GM21619 (cell line): Measurements from ENCODE around the gene PUS3.
A peak's percentile ranks its signal among the peaks of the same experiment; 100 is the strongest.

Experiments used
- ATAC-seq: cut with Tn5 transposase; IDR thresholded peaks from one replicate; pipeline ENCODE4 v1.9.1; 2021; ENCODE audit not compliant: unreplicated experiment

The PUS3 gene

DNA sequence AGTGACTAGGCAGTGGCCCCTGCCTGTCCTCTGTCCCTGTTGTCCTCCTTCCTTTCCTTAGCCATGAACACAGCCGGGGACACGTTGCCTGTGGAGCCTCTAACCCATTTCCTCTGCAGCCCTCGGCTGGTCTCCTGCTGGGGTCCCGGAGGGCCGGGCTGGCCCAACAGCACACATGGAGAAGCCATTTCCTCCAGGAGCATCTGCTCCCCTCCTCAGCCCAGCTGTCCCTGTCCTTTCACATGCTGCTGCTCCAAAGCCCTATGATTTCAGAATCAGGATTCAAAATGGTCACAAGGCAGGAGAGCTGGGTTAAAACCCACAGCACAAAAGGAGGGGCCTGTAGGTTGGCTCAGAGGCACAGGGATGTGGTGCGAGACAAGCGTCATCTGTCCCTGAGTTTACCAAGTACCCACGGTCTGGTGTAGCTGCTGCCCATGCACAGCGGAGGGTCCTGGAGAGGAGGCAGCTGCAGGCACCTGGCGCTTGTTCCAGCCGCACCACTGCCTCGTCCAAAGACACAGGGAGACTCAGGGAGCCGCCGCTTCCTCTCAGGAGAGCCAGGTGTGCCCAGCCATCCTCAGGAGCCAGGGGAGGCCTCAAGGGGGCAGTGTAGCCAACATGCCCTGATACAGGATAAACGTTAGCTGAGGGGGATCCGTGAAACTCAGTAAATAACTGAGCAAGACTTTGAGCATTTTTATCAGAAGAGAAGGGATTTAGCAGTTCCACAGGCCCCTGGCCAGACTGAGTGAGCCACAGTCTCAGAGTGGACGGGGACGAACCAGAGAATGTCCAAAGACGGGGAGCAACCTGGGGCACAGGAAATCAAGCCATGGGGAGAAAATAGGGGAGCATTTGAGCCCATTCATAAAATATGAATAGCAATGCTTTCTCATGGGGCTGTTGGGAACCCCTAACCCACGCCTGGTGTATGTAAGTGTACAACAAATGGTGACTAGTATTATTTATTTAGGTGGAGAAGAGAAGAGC lies 38.9 kb upstream of the PUS3 start:
- ATAC-seq, result peak; percentile 60

DNA sequence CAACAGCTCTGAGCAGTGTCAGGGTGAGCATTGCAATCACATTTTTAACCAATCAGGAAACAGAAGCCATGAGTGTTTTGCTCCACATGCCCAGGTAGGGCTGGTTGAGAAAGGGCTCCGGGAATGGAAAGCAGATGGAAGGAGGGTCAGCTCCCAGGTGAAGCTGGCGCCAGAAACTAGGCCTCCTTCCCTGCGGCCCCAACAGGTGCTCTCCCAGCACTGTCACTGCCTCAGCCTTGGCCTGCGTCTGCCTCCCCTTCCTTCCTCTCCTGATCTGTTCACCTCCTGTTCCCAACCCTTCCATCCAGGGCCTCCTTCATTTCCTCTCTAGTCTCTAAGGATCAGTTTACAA lies 38.2 kb upstream of the PUS3 start:
- no peak for ATAC-seq

DNA sequence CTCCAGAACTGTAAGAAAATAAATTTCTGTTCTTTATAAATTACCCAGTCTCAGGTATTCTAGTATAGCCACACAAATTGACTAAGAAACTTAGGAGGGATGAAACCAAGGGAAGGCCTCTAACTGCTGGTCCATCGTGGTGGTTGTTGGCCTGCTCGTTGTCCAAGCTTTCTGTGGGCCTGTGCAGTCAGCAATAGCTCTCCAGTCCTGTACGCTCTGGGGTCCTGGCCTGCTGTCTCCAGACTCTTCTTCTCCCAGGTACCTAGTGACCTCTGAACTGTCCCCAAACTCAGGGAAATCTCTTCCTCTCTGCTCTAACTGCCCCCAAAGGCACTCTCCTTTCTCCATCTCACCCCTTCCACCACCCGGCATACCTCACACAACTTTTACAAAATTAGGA lies 37.1 kb upstream of the PUS3 start:
- no peak for ATAC-seq

DNA sequence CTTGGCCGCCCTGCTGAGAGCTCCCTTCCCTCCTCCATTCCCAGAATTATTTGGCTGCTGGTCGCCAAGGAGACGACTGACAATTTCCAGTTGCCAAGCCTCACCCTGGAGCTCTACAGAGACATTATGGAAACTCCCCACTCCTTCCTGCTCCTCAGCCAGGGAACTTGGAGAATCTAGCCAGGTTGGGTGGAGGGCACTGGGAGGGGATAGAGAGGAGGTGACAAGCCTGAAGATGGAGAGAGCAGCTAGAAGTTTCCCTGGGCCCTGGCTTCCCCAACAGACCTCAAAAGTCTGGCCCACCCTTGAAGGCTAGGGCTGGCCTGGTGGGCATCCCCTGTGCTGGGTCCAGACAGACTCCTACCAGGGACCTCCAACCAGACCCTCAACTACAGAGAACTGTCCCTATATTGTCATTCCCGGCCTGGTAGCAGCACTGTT lies 36.1 kb upstream of the PUS3 start:
- ATAC-seq, result no peak

DNA sequence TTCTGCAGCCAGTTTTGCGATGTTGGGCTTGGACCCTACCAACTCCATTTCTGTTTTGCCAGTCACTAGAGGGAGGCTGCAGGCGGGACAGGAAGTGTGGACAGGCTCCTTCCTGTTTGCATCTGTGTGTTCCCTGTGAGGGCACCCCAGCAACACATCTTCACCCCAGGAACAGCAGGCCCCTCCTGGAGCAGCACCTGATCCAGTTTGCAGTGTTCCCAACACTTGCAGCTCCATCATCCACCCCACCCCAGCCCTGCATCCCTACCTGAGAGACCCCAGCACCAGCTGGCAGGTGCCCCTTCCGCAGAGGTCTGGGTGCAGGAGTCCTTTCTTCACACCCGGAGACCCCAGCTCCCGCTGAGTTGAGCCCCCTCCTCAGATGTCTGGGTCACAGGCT lies 35.4 kb upstream of the PUS3 start:
- ATAC-seq, result no peak

DNA sequence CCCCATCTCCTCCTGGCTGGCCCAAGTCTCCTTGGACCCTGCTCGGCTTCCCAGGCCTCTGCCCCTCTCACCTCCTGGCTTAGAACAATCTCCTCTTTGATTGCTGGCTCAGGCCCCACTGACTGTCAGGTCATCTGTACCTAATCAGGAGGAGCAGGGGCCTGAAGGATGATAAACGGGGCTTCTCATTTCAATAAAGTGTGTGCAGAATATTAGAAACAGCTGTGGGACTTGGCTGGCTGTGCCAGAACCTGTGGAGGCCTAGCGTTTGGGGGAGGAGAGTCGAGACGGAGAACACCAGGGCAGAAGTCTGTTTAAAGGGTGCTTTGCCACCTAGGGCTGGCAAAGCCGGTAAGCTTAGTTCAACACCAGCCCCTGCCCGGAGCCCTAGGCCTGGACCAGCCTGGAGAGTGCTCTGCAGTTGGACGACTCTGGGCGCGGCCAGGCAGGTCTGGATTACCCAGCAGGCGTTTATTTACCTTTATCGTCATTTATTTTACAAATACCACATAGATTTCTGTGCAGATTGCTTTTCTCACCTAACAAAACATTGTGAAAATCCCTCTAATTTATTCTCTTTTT lies 32.7 kb upstream of the PUS3 start:
- no peak for ATAC-seq

DNA sequence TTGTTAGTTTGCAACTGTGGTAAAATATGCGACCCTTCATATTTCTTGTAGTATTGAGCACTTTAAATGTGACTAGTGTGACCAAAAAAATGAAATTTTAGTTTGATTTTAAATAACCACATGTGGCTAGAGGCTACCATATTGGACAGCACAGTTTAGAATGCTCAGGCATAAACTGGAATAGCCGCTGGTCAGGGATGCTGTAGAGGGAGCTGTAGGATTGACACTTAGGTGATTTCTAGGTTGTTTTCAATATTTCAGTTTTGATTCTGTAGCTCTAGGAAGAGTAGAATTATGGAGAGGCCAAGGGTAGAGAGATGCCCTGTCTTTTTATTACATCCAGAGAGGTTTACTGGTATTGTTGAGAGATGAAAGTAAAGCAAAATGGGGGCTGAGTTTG lies 32.0 kb upstream of the PUS3 start:
- ATAC-seq, result no peak

DNA sequence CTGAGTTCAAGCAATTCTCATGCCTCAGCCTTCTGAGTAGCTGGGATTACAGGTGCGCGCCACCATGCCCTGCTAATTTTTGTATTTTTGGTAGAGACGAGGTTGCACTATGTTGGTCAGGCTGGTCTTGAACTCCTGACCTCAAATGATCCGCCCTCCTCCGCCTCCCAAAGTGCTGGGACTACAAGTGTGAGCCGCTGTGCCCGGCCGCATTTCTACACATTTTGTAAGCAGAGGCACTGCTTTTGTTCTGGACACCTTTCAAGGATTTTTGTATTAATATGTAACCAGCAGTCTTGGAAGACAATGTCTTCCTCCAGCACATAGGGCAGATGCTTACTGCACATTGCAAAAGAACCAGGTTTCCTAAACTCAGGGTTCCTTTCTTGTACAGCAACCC lies 31.5 kb upstream of the PUS3 start:
- ATAC-seq, result no peak

DNA sequence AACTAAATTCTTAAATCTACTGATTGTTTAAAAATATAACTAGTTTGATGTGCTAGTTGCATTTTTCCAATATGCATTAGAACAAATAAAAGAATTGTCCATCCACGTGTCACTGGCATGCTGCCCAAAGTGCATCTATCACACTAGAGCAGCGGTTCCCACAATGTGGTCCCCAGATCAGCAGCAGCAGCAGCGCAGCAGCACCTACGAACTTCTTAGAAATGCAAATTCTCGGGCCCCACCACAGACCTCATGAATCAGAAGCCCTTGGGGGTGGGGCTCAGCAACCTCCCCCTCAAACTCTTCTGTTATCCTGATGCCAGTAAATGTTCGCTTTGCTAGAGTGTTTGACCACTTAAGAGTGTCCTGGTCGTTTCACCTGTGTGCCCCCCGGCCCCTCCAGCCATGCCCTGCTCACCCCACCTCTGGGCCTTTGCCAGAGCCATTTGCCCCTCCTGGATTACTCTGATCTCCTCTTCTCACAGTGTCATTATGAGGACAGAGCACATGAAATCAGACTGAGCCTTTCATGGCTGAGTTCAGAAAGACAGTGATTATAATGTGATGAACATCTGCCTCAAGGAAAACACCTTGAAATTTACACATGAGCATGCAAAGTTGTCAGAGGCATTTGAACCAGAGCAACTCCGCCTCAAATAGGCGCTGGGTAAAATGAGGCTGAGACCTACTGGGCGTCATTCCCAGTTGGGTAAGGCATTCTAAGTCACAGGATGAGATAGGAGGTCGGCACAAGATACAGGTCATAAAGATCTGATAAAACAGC lies 30.2 kb upstream of the PUS3 start:
- no peak for ATAC-seq

DNA sequence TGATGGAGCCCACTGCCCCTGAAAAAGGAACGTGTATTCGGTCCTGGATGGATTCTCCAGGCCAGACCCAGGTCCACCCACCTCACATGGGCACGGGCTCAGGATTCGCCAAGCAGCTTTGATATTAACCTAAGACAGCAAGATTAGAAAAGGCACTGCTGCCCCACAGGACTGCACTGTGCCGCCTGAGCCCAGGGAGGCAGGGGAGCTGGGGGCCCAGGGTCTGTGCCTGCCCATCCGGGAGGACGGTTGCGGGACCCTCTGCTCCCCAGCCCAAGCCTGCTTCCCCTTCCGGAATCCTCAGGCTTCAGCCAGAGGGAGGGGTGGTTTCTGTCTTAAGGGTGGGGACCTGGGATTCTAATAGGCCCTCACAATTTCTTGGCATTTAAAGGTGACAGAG lies 29.3 kb upstream of the PUS3 start:
- no peak for ATAC-seq

DNA sequence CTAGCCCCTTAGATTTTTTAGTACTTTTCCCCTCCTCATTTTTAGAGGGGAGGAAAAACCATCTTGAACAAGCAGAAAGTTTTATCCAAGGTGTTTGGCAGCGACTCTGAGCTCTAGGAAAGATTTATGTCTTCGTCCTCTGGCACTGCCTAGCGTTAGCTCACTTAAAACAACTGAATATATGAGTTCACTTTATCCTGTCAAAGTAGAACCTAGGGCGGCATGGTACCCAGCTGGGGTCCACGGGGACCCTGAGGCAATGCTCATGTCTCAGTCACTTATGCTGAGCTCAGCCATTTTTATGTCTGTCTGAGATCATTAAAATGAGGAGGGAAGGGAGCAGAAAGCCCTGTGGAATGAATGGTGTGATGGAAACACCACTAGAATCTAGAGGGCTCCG lies 28.7 kb upstream of the PUS3 start:
- ATAC-seq, result no peak

DNA sequence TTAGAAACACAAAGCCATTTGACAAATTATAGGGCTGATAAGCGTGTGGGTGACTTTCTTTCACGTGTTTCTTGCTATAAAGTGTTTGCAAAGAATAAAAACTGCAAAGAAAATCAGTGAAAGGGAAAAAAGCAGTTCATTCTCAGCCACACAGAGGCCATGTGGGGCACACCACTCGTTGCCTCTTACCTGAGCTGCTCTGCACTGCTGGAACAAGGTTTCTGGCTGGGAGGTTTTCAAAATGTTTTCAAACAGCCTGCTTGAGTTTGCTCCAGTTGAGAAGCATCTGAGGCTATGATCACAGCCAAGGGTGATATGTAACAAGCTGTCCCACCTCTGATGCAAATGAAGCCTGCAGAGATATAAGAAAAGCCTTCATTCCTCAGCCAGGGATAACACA lies 28.1 kb upstream of the PUS3 start:
- no peak for ATAC-seq

DNA sequence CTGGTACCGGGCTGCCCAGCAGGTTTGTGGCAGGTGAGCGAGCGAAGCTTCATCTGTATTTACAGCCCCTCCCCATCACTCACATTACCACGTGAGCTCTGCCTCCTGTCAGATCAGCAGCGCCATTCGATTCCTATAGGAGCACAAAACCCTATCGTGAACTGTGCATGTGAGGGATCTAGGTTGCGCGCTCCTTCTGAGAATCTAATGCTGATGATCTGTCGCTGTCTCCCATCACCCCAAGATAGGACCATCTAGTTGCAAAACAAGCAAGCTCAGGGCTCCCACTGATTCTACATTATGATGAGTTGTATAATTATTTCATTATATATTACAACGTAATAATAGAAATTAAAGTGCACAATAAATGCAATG lies 27.1 kb upstream of the PUS3 start:
- no peak for ATAC-seq

DNA sequence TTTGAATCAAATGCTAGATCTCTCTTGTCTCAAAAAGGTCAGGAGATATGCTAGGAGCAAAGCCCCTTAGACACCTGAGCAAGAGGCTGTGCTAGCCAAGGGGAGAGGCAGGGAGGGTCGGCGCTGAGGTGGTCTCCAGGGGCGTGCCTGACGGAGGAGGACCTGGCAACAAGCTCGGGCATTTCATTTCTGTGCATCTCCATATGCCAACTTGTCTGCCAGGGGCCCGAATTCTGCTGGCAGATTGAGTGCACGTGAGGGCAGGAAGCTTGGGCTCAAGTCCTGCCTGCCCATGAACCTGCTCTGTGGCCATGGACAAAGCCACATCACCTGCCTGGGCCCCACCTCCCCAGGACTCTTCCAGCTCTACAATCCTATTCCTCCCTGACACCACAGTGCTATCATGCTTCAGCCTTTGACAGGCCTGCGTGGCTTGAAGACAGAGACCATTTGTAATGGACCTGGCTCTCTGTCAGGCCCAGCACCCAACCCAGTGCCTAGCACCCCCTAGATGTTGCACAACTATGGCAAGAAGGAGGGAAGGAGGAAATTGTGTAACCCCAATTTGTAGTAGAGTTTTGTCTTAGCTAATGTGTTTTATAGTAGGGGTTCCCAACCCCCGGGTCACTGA lies 26.6 kb upstream of the PUS3 start:
- no peak for ATAC-seq

DNA sequence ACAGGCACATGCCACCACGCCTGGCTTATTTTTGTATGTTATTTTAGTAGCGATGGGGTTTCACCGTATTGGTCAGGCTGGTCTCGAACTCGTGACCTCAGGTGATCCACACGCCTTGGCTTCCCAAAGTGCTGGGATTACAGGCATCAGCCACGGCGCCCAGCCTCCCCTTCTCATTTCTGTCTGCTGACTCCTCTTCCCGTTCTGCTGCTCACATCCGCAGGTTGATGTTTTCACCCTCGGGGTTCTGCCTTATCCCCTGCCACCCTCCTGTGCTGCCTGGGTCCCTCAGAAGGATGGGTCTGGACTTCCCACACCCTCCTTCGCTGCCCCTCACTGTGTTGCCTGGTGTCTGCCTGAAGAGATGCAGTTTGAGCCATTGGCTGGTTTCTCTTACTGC lies 23.7 kb upstream of the PUS3 start:
- ATAC-seq, result no peak

DNA sequence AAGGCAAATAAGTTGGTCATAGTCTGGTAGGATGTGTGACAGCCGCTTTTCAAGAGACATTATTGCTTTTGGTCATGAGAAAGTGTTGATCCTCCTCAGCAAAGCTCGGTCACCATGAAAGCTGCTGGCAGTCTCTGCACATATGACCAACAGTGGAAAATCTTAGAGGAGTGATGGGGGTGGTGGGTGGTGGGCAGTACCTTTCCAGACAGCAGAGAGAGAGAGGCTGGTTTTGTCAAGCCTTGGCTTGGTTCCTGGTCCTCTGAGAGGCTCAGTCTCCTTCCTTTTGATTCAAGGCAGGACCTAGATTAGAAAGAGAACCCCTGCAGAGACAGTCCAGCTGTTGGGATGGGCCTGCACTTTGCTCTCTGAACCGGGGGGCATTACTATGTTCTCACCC lies 22.8 kb upstream of the PUS3 start:
- ATAC-seq, result no peak

DNA sequence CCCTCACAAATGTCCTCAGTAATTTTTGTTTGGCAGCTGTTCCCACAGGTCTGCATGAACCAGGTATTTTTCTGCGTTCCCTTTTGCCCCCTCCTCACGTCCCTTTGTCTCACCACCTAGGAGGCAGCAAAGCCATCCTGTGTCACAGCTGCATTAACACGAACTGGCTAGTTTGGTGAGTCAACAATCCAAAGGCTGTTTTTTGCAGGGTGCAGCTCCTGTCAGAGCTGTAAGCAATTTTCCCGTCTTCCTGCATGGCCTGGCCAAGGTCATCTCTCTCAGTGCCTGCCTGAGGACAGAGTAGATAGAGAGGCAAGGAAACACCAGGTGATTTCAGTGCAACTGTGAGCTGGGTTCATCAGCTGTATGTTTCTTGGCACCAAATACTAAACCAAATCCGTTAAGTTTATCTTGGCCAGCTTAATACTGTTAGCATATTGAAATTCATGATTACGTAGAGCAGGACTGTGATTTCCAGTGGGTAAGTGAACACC lies 22.3 kb upstream of the PUS3 start:
- ATAC-seq, result no peak

DNA sequence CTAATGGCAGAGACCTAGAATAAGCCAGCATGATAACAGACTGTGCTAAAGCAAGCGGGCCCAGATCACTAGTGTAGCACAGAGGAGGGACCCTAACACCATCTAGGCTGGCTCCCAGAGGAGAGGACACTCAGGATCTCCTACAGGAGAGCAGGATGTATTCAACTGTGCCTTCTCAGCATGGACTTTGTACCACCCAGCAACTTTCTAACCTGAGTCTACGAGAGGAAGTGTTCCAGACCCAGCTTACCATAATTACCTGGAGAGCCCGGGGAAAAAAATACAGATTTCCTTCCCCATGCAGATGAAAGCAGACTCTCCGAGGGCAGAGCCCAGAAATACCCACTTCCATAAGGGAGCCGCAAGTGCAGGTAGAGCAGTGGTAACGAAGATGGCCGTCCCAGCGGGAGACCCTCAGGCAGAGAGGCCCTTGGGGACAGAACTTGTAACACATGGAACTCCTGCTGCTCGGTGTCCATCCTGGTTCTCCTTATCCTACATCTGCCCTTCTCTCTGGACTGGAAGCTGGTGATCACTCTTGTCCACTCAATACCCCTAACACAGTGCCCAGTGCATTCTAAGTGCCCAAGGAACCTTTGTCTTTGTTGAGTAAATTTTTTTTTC lies 21.5 kb upstream of the PUS3 start:
- ATAC-seq, result no peak

DNA sequence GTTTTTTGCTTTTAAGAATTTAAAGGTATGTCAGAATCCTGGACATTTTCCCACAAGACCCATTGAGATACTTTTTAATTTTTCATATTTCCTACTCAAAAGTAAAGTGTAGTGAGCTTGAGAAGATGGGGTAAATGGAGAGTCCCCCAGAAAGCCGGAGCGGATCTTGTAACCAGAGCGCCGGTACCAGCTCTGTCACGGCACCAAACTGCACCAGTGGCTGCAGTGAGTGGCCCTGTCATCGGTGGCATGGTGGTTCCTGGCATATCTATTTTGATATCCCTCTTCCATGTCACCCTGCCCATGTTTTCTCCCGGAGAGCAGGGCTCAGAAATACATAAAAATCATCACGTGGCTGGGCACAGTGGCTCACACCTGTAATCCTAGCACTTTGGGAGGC lies 20.6 kb upstream of the PUS3 start:
- ATAC-seq, result no peak

DNA sequence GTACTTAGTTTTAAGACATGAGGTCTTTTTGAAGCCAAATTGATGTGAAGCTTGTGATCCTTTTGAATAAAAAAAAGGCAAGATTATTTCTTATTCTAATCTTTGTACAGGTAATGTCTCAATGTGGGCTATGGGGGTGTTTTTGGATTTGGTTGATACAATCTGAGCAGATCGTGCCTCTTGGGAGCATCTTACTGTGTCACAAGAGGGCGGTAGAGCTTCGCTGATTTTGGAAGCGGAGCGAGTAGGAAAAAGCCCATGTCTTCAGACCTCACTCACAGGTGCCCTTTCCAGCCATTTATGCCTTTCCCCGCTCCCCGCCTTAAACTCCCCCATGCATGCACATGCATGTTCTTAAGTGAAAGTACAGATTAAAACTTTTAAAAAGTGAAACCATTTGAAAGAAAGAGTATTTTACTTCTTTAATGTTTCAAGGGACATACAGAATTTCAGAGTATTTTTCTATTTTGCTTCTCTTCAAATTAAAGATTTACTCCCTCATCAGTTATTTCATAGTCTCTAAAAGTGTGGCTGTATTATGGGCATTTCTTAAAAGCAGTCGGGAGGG lies 20.1 kb upstream of the PUS3 start:
- peak; percentile 75 for ATAC-seq

DNA sequence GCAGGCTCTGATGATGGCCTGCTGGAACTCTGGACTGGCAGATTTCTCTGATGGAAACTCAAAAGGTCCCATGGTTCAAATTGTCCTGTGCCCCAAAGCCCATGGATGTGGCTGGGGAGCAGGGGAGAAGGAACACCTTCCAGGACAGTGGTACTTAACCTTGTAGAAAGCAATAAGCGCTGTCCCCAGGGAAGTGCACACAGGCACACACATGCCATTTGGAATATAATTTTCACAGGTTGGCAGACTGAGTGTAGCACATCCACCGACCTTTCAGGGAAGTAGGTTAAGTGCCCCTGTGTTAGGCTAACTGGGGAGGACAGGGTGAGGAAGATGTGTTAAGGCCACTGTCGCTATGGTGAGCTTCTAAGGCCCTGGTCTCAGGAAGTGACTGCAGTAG lies 19.1 kb upstream of the PUS3 start:
- no peak for ATAC-seq
